K562 (cell line): ENCODE data around the gene SMCO1. TPM values are rescaled to one million over a fixed set of nuclear protein-coding genes. Genes with fewer than 3 reads are reported as not detected.
A peak's percentile ranks its signal among the peaks of the same experiment; 100 is the strongest.
"Not testable (repeated sequence)": the region's sequence is repeated elsewhere in the genome, so short reads cannot be mapped to it uniquely, and the experiment has no call there.

Experiments used
- ATAC-seq: fragments of 200-7000 bp; cut with Tn5 transposase; 3 replicates; pipeline ENCODE4 v1.9.1; 2020; ENCODE audit warnings: moderate library complexity
- BruUV-seq: library from RNA; stranded (reverse); fragments of 400-500 nt; replicated peaks from 2 replicates; lab custom pipeline; 2021; lab: Mats Ljungman, UMichigan
- CTCF ChIA-PET: fragments of 300-600 bp; formaldehyde crosslinking; extraction: SDS; loops from one replicate; lab custom pipeline; 2021; ENCODE audit warnings: low intra/inter-chr PET ratio; lab: Yijun Ruan, JAX
- POLR2A ChIA-PET: fragments of 300-600, 350-650 bp; sonication (Branson Sonifier 250); formaldehyde crosslinking; extraction: SDS; loops from one replicate; lab custom pipeline; 2021; ENCODE audit warnings: antibody characterized with exemption, inconsistent platforms; lab: Yijun Ruan, JAX
- DNase-seq, 4 experiments: peaks; one replicate each; pipeline versions ENCODE4 v3.0.0 to v3.0.0-alpha.2; 2011 to 2018; ENCODE audit warnings: low spot score in 3 of 4, mixed read lengths in 3 of 4; ENCODE audit errors: extremely low read depth in 1 of 4
- FAIRE-seq: peaks from 2 replicates; lab custom pipeline; 2011; peaks lifted over from hg19 to GRCh38; lab: Jason Lieb, UNC
- H2AFZ ChIP-seq: 2 replicates; pipeline ENCODE4 v1.6.0; 2011; ENCODE audit warnings: low read depth, low read length, control low read depth, inconsistent platforms
- H3K27ac ChIP-seq: fragments of 200-600 bp; 3 replicates; pipeline ENCODE4 v1.8.0; 2011; ENCODE audit warnings: low read depth, mild to moderate bottlenecking, control low read depth, inconsistent platforms, low read length, moderate library complexity, mixed read lengths; ENCODE audit errors: extremely low read depth
- H3K27me3 ChIP-seq, 2 experiments: fragments of 300-600 bp in 1 of 2; 2 replicates in 1 of 2; 3 replicates in 1 of 2; pipeline versions ENCODE4 v1.6.0 to v1.8.0; 2011; ENCODE audit warnings: inconsistent platforms in 2 of 2, low read length in 2 of 2, mild to moderate bottlenecking in 1 of 2, mixed read lengths in 1 of 2, moderate library complexity in 1 of 2; ENCODE audit not compliant: control insufficient read depth in 2 of 2, insufficient read depth in 2 of 2
- H3K36me3 ChIP-seq: fragments of 300-600 bp; 3 replicates; pipeline ENCODE4 v1.8.0; 2011; ENCODE audit warnings: mild to moderate bottlenecking, low read length, inconsistent platforms; ENCODE audit not compliant: control insufficient read depth, insufficient read depth
- H3K4me1 ChIP-seq, 2 experiments: fragments of 200-600 bp in 1 of 2; replicated peaks in 1 of 2; 2 replicates in 1 of 2; 3 replicates in 1 of 2; pipeline versions ENCODE4 v1.5.1 to v1.8.0; 2011; ENCODE audit warnings: inconsistent platforms in 2 of 2, low read length in 2 of 2, mild to moderate bottlenecking in 1 of 2, mixed read lengths in 1 of 2, moderate library complexity in 1 of 2; ENCODE audit not compliant: control insufficient read depth in 2 of 2, insufficient read depth in 2 of 2
- H3K4me2 ChIP-seq: 2 replicates; pipeline ENCODE4 v1.6.1; 2011; ENCODE audit warnings: low read length, control low read depth, inconsistent platforms, mixed read lengths; ENCODE audit not compliant: insufficient read depth
- H3K4me3 ChIP-seq: fragments of 200-600 bp; sonication (generic), shearing (Covaris generic); 2 replicates; pipeline ENCODE4 v1.5.1; 2016; ENCODE audit warnings: control low read depth, inconsistent platforms
- H3K79me2 ChIP-seq: fragments of 200-600 bp; 3 replicates; pipeline ENCODE4 v1.8.0; 2011; ENCODE audit warnings: low read length, inconsistent platforms; ENCODE audit not compliant: control insufficient read depth, insufficient read depth
- H3K9ac ChIP-seq, 2 experiments: 2 replicates each; pipeline versions ENCODE4 v1.6.0 to v1.6.1; 2011; ENCODE audit warnings: low read depth in 2 of 2, low read length in 2 of 2, control low read depth in 1 of 2, inconsistent platforms in 1 of 2, mild to moderate bottlenecking in 1 of 2, mixed read lengths in 1 of 2; ENCODE audit not compliant: insufficient read depth in 1 of 2
- H3K9me1 ChIP-seq: one replicate; pipeline ENCODE4 v1.6.0; 2011; ENCODE audit warnings: inconsistent platforms, mild to moderate bottlenecking, low read length, moderate library complexity; ENCODE audit not compliant: control insufficient read depth, insufficient read depth
- H3K9me3 ChIP-seq: replicated peaks from 2 replicates; pipeline ENCODE4 v1.5.1; 2011; ENCODE audit warnings: low read depth, low read length, inconsistent platforms; ENCODE audit not compliant: control insufficient read depth, insufficient read depth
- H4K20me1 ChIP-seq: replicated peaks from 2 replicates; pipeline ENCODE4 v1.6.1; 2011; ENCODE audit warnings: low read length, inconsistent platforms, mixed read lengths; ENCODE audit not compliant: control insufficient read depth, insufficient read depth
- CEBPB ChIP-seq: fragments of 450-650 bp; IDR thresholded peaks from 2 replicates; pipeline ENCODE4 v1.6.1; 2016; ENCODE audit warnings: missing genetic modification characterization, missing compliant biosample characterization
- CEBPG ChIP-seq, 3 experiments: fragments of 200-800 bp in 1 of 3; sonication (Bioruptor generic) in 1 of 3; sonication (generic) in 1 of 3; formaldehyde crosslinking in 1 of 3; IDR thresholded peaks in 2 of 3; conservative IDR thresholded peaks in 1 of 3; 2 replicates each; pipeline versions ENCODE4 v1.6.1 to v1.8.0; 2016 to 2022; ENCODE audit warnings: missing compliant biosample characterization in 2 of 3, missing genetic modification characterization in 2 of 3, mild to moderate bottlenecking in 1 of 3, missing genetic modification reagents in 1 of 3
- FOSL1 ChIP-seq: fragments of 200-800 bp; sonication (Bioruptor generic); conservative IDR thresholded peaks from 2 replicates; pipeline ENCODE4 v1.6.1; 2016; ENCODE audit warnings: missing genetic modification characterization, missing compliant biosample characterization
- HSF4 ChIP-seq: fragments of 250-450 bp; sonication (Bioruptor Pico); IDR thresholded peaks from 2 replicates; pipeline ENCODE4 v2.1.2; 2022; ENCODE audit warnings: mild to moderate bottlenecking, moderate library complexity, borderline replicate concordance
- PBX2 ChIP-seq, 2 experiments: IDR thresholded peaks in 1 of 2; conservative IDR thresholded peaks in 1 of 2; 2 replicates each; pipeline ENCODE4 v1.6.1; 2016; ENCODE audit warnings: low read depth in 2 of 2, mild to moderate bottlenecking in 1 of 2, missing compliant biosample characterization in 1 of 2, missing genetic modification characterization in 1 of 2, moderate library complexity in 1 of 2
- RAD51 ChIP-seq: fragments of 450-650 bp; IDR thresholded peaks from 2 replicates; pipeline ENCODE4 v1.7.1; 2016; ENCODE audit warnings: low read depth, mild to moderate bottlenecking, borderline replicate concordance
- USF2 ChIP-seq: sonication (generic); formaldehyde crosslinking; IDR thresholded peaks from 2 replicates; pipeline ENCODE4 v1.5.0; 2020; ENCODE audit warnings: missing genetic modification reagents
- ZFX ChIP-seq: sonication (generic); formaldehyde crosslinking; IDR thresholded peaks from 2 replicates; pipeline ENCODE4 v1.8.0; 2022; ENCODE audit warnings: mild to moderate bottlenecking, missing genetic modification reagents, moderate library complexity
- WGBS: fragments of 100-300 bp; shearing (Covaris generic); methylation state at CpG from one replicate; pipeline ENCODE4 v1.1.6; 2016; ENCODE audit warnings: low coverage, mixed read lengths; ENCODE audit not compliant: insufficient coverage; ENCODE audit errors: missing lambda C conversion rate; 5-methylcytosine and 5-hydroxymethylcytosine counted together
- in situ Hi-C: fragments of 300-500 bp; cut with MboI; formaldehyde crosslinking; loops from 4 replicates; pipeline ENCODE4 v1.15.0; 2018; ENCODE audit warnings: inconsistent platforms, mixed read lengths
- intact Hi-C: fragments of 100-400 bp; cut with micrococcal nuclease; formaldehyde crosslinking; loops from 2 replicates; pipeline ENCODE4 v1.14.2; 2022
- polyA plus RNA-seq, 8 experiments: library from polyadenylated mRNA; depleted of rRNA in 4 of 8; stranded (reverse) in 5 of 8; unstranded in 3 of 8; fragments of >200 nt; fragmentation: Nextera tagmentation in 2 of 8; fragmentation: Illumina TruSeq in 1 of 8; extraction: Ambion mirVana in 2 of 8; extraction: Trizol in 1 of 8; gene quantifications; 2 replicates each; pipeline versions ENCODE4 v1.2.1 to v1.2.3, GENCODE V29; 2011 to 2014; ENCODE audit warnings: inconsistent platforms in 1 of 8, missing spikeins in 1 of 8
- total RNA-seq, 7 experiments: library from RNA; depleted of rRNA in 6 of 7; stranded (reverse); fragments of >200 nt in 6 of 7; fragmentation: Illumina TruSeq in 2 of 7; extraction: Trizol in 2 of 7; gene quantifications; 2 replicates each; pipeline versions ENCODE4 v1.2.1 to v1.2.3, GENCODE V29; 2011 to 2021; ENCODE audit warnings: low replicate concordance in 1 of 7

Gene SMCO1
- total and polyA plus RNA-seq, 9 of the 15 experiments (the other 6 are each of a cell fraction or from before 2014, with no cell fraction given) = 0.05 to 0.35 (median 0.12) TPM; not detected in 5

- ATAC-seq (no peak), FAIRE-seq (no peak), DNase-seq (no peak)
- TF ChIP-seq CEBPG (CRISPR knock-in tag; IDR thresholded peaks at IDR 0.05) (no peak), CEBPG (tag; conservative IDR thresholded peaks at IDR 0.05 in 1 of 2, IDR thresholded peaks at IDR 0.05 in 1 of 2) (peak in 1 of 2 experiments; percentile 55; a peak in 2 of 4 replicates), CEBPB (tag) (peak; percentile 30; the same call in 1 of the 2 replicates), HSF4 (CRISPR knock-in tag) (no peak)
- Histone ChIP-seq H3K79me2 (no peaks in the 10 kb centered on the region), H3K27me3 (no peaks in the 10 kb centered on the region), H3K27ac (no peak overlapping the region), H3K9me1 (no peaks in the 10 kb centered on the region), H3K4me3 (no peak overlapping the region), H2AFZ (no peak overlapping the region), H3K4me2 (no peak overlapping the region), H3K36me3 (no peaks in the 10 kb centered on the region), H3K9ac (no peak overlapping the region), H3K4me1 (peaks cover 11 to 23% of the 10 kb centered on the region in 2 experiments), H4K20me1 (no peaks in the 10 kb centered on the region), H3K9me3 (no peaks in the 10 kb centered on the region)
- in situ Hi-C loops (loop anchor here (5.0 to 25.0 kb wide), 3 partner anchors 272 to 812 kb away; partner anchors contain the start of gene MUC20), intact Hi-C loops (loop anchor here (2.0 to 10.0 kb wide), 4 partner anchors 85 to 661 kb away; partner anchors contain the start of gene NCBP2)
- ChIA-PET POLR2A (interaction anchor here (0.7 to 0.9 kb wide), 2 partner anchors 131 to 445 kb away, joined by 3 read pairs; no protein-coding TSS in a partner anchor), CTCF (interaction anchor here (1.3 kb wide), 1 partner anchor 446 kb away, joined by 5 read pairs; no protein-coding TSS in a partner anchor)
- no TSS peak for BruUV-seq
- WGBS = 41% methylated on average over 4 of the region's 4 CpGs
These were observed 8.7 kb upstream of the SMCO1 start for GRCh38 chr3:196523841-196524240.

- H3K79me2 ChIP-seq; H3K9me3 ChIP-seq; H3K27ac ChIP-seq; CTCF ChIA-PET; H3K36me3 ChIP-seq; H3K27me3 ChIP-seq; FAIRE-seq; BruUV-seq; DNase-seq; H4K20me1 ChIP-seq; H3K4me2 ChIP-seq; H3K9ac ChIP-seq; H3K9me1 ChIP-seq; ATAC-seq; POLR2A ChIA-PET; H3K4me3 ChIP-seq; TF ChIP-seq PBX2 (CRISPR knock-in tag; IDR thresholded peaks at IDR 0.05; ENCODE audit: low read depth): not testable (repeated sequence)
- in situ Hi-C loops = loop anchor here (5.0 to 25.0 kb wide), 3 partner anchors 269 to 809 kb away; partner anchors contain the start of gene MUC20
- intact Hi-C loops = loop anchor here (1.0 to 10.0 kb wide), 4 partner anchors 424 to 664 kb away; partner anchors contain the start of gene NCBP2
- peak overlapping the region; percentile 15; the same call in 1 of the 2 replicates for H2AFZ ChIP-seq
- 10% methylated on average over 12 of the region's 12 CpGs for WGBS
- H3K4me1 ChIP-seq = peaks cover 4 to 37% of the 10 kb centered on the region in 2 experiments; a peak in 4 of 5 replicates
- TF ChIP-seq PBX2 (tag; conservative IDR thresholded peaks at IDR 0.05; ENCODE audit: low read depth) (0 out of 2 replicates have a peak, but pooled peaks have one; percentile 38), RAD51 (peak; percentile 93), FOSL1 (tag) (0 out of 2 replicates have a peak, but pooled peaks have one; percentile 20), USF2 (peak; percentile 75), ZFX (0 out of 2 replicates have a peak, but pooled peaks have one; percentile 22)
These were observed 6.1 kb upstream of the SMCO1 start for GRCh38 chr3:196521291-196521690.
